OCI-LY3 (cell line): Measurements from ENCODE around the gene KCNK13.

Experiments used
- H2AFZ ChIP-seq: fragments of 200-600, 300-600 bp; shearing (Covaris generic); 2 replicates; pipeline ENCODE4 v1.6.0; 2014; ENCODE audit warnings: antibody characterized with exemption, low read depth, low read length
- H3K27ac ChIP-seq: fragments of 200-600, 300-600 bp; sonication (generic); 2 replicates; pipeline ENCODE4 v1.5.1; 2014; ENCODE audit warnings: mild to moderate bottlenecking, low read length, moderate library complexity, mixed read lengths
- H3K27me3 ChIP-seq: fragments of 200-600, 300-600 bp; sonication (generic); 2 replicates; pipeline ENCODE4 v1.6.1; 2014; ENCODE audit warnings: low read depth, low read length, mixed read lengths
- H3K36me3 ChIP-seq: fragments of 200-600, 300-600 bp; sonication (generic); replicated peaks from 2 replicates; pipeline ENCODE3; 2014; ENCODE audit warnings: low read depth, low read length, mixed read lengths
- H3K4me1 ChIP-seq: fragments of 300-600, 200-600 bp; sonication (generic); 2 replicates; pipeline ENCODE4 v1.6.1; 2014; ENCODE audit warnings: low read length, mixed read lengths
- H3K4me2 ChIP-seq: fragments of 200-600, 300-600 bp; sonication (generic); 2 replicates; pipeline ENCODE4 v1.6.1; 2014; ENCODE audit warnings: low read length, mixed read lengths
- H3K4me3 ChIP-seq: fragments of 300-600, 200-600 bp; sonication (generic); 2 replicates; pipeline ENCODE4 v1.5.1; 2014; ENCODE audit warnings: antibody characterized with exemption, mild to moderate bottlenecking, low read length, moderate library complexity
- H3K79me2 ChIP-seq: fragments of 300-600, 200-600 bp; shearing (Covaris generic); 2 replicates; pipeline ENCODE4 v1.6.1; 2014; ENCODE audit warnings: mild to moderate bottlenecking, low read length, mixed read lengths
- H3K9ac ChIP-seq: fragments of 300-600, 200-600 bp; shearing (Covaris generic); 2 replicates; pipeline ENCODE4 v1.6.0; 2014; ENCODE audit warnings: mild to moderate bottlenecking, low read length, moderate library complexity
- H3K9me3 ChIP-seq: fragments of 200-600, 300-600 bp; shearing (Covaris generic); 2 replicates; pipeline ENCODE4 v1.6.1; 2014; ENCODE audit warnings: low read length, mixed read lengths; ENCODE audit not compliant: insufficient read depth
- H4K20me1 ChIP-seq: fragments of 200-600, 300-600 bp; sonication (generic); 2 replicates; pipeline ENCODE4 v1.6.1; 2016; ENCODE audit warnings: low read length, mixed read lengths; ENCODE audit not compliant: insufficient read depth
- EZH2phosphoT487 ChIP-seq: fragments of 200-600 bp; shearing (Covaris generic); IDR thresholded peaks from 2 replicates; pipeline ENCODE4 v1.6.1; 2018; ENCODE audit warnings: antibody characterized with exemption, mixed run types, low read depth
- TF ChIP-seq, protein P1 (sequence below): fragments of 200-600, 300-600 bp; sonication (generic); IDR thresholded peaks from 2 replicates; pipeline ENCODE4 v1.5.1; 2014; ENCODE audit warnings: antibody characterized with exemption, low read length, low read depth

KCNK13 gene

DNA sequence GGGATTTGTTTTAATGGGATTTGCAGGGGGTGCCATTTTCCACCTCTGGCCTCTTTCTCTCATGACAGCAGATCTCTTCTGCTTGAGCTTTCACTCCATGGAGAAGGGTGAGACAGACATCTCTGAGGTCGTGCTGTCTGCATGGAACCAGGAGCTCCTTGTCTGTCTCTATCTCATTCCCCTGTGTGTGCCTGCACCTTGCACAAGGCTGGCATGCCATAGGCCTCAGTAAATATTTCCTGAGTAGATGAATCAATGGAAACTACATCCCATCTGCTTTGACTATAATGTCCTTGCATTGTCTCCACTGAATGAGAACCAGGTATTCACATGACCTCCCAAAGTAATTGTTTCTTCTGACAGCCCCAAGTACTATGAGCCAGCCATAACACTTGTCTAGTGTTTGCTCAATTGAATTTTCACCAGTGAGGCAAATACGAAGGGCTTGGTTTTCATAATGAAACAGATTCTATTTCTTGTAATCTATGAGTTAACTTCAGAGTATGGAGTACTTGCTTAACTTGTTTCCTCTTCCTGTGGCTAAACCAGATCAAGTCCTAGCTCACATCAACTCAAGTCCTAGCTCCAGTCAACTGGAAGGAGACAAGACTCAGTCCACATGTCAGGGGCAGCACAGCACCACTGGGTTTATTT lies 32.3 kb downstream of the KCNK13 start:
- no peak overlapping the region for H3K27ac ChIP-seq

DNA sequence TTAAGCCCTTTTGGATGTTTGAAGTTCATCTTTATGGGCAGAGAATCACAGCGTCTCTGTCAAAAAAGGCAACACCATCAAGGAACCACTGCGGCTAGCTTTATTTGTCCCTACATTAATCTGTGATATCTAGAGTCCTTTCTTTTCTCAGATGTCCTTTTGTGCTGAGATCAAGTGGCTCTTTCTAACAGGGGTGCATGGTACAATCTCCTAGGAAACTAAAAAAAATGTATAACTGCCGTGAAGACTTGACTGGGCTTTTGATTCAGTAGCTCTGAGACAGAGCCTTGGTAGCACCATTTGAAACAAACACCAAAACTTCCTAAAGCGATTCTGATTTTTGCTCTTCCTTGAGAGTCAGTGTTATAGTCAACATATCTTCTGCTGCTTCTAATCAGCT lies 33.3 kb downstream of the KCNK13 start:
- H3K4me2 ChIP-seq, result no peak overlapping the region
- H3K27ac ChIP-seq, result no peak overlapping the region

More for the DNA sequence above, 32.3 kb downstream of the KCNK13 start:
- no peaks in the 10 kb centered on the region for H3K36me3 ChIP-seq
- no peak overlapping the region for H3K4me2 ChIP-seq
- no peaks in the 10 kb centered on the region for H3K9me3 ChIP-seq
- no peaks in the 10 kb centered on the region for H3K79me2 ChIP-seq
- H3K9ac ChIP-seq, result no peak overlapping the region
- peaks cover 5% of the 10 kb centered on the region; the same call in 1 of the 2 replicates for H3K4me1 ChIP-seq
- H3K27me3 ChIP-seq, result no peaks in the 10 kb centered on the region
- H3K4me3 ChIP-seq, result no peak overlapping the region
- TF ChIP-seq, protein P1, sequence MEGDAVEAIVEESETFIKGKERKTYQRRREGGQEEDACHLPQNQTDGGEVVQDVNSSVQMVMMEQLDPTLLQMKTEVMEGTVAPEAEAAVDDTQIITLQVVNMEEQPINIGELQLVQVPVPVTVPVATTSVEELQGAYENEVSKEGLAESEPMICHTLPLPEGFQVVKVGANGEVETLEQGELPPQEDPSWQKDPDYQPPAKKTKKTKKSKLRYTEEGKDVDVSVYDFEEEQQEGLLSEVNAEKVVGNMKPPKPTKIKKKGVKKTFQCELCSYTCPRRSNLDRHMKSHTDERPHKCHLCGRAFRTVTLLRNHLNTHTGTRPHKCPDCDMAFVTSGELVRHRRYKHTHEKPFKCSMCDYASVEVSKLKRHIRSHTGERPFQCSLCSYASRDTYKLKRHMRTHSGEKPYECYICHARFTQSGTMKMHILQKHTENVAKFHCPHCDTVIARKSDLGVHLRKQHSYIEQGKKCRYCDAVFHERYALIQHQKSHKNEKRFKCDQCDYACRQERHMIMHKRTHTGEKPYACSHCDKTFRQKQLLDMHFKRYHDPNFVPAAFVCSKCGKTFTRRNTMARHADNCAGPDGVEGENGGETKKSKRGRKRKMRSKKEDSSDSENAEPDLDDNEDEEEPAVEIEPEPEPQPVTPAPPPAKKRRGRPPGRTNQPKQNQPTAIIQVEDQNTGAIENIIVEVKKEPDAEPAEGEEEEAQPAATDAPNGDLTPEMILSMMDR, result no peak
- no peak for TF ChIP-seq EZH2phosphoT487
- H2AFZ ChIP-seq, result no peak overlapping the region
- no peaks in the 10 kb centered on the region for H4K20me1 ChIP-seq

DNA sequence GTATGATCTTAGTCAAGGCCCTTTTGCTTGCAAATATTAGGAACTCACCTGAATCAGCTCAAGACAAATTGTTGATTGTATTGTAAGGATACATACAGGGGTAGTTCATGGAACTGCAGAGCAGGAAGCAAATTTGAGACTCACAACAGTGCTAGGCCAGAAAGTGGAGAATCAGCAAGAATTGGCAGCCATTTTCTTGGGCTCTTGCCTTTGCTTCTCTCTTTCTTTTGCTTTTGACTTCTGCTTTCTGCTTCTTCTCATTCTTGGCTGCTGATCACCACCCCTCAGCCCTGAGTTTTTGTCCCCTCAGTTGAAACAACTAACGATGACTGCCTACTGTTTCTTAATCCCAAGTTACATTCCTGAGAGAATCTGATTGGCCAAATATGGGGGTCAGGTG lies 34.8 kb downstream of the KCNK13 start:
- TF ChIP-seq EZH2phosphoT487, result no peak
- TF ChIP-seq, protein P1, result no peak
- Histone ChIP-seq H2AFZ (no peak overlapping the region; the same call in 1 of the 2 replicates), H3K9ac (no peak overlapping the region), H3K27ac (no peak overlapping the region), H3K79me2 (no peaks in the 10 kb centered on the region), H3K4me3 (no peak overlapping the region), H3K4me2 (no peak overlapping the region), H3K9me3 (no peaks in the 10 kb centered on the region), H3K36me3 (no peaks in the 10 kb centered on the region), H4K20me1 (no peaks in the 10 kb centered on the region), H3K4me1 (peaks cover 5% of the 10 kb centered on the region; the same call in 1 of the 2 replicates), H3K27me3 (no peaks in the 10 kb centered on the region)

More for the DNA sequence above, 33.3 kb downstream of the KCNK13 start:
- Histone ChIP-seq H3K9ac (no peak overlapping the region), H3K9me3 (no peaks in the 10 kb centered on the region), H3K4me1 (peaks cover 5% of the 10 kb centered on the region; the same call in 1 of the 2 replicates), H3K36me3 (no peaks in the 10 kb centered on the region), H3K4me3 (no peak overlapping the region), H2AFZ (no peak overlapping the region), H3K79me2 (no peaks in the 10 kb centered on the region), H4K20me1 (no peaks in the 10 kb centered on the region), H3K27me3 (no peaks in the 10 kb centered on the region)
- no peak for TF ChIP-seq EZH2phosphoT487
- TF ChIP-seq, protein P1, result no peak

DNA sequence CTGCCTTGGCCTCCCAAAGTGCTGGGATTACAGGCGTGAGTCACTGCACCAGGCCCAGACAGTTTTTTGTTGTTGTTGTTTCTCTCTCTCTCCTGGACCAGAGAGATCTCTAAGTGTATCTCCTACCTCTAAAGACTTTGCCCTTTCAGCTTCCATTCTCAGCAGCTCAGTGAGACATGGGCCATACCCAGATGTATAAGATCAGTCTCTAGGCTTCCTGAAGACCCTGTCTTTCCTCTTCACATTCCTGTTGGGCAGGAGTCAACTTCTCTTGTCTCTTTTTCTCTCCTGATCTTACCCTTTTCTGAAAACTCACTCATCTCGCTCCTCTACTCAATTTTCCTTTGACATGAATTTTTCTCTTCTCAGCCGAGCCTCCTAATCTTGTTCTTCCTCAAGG lies 42.0 kb downstream of the KCNK13 start:
- H3K4me2 ChIP-seq, result no peak overlapping the region
- no peak overlapping the region for H3K4me3 ChIP-seq
- H3K9me3 ChIP-seq, result no peaks in the 10 kb centered on the region
- no peaks in the 10 kb centered on the region for H3K79me2 ChIP-seq
- no peaks in the 10 kb centered on the region for H4K20me1 ChIP-seq
- H2AFZ ChIP-seq, result no peak overlapping the region
- H3K27ac ChIP-seq, result no peak overlapping the region
- no peaks in the 10 kb centered on the region for H3K4me1 ChIP-seq
- TF ChIP-seq, protein P1, result no peak
- no peak for TF ChIP-seq EZH2phosphoT487
- no peak overlapping the region for H3K9ac ChIP-seq
- no peaks in the 10 kb centered on the region for H3K36me3 ChIP-seq
- no peaks in the 10 kb centered on the region for H3K27me3 ChIP-seq
